Measurements from ENCODE around the gene PTEN. TPM values are rescaled to one million over a fixed set of nuclear protein-coding genes. Genes with fewer than 3 reads are reported as not detected.
"Not testable (repeated sequence)": the region's sequence is repeated elsewhere in the genome, so short reads cannot be mapped to it uniquely, and the experiment has no call there.

PTEN gene
- total RNA-seq (2014; rRNA removed; shearing (Covaris generic)) = 39.2 and 53.7 TPM in 2 replicates

- H3K27me3 ChIP-seq (replicated peaks) = no peaks in the 10 kb centered on the region
- no peaks in the 10 kb centered on the region for H3K9me3 ChIP-seq (replicated peaks)
- no peaks in the 10 kb centered on the region; the same call in 1 of the 2 replicates for H3K4me1 ChIP-seq (replicated peaks)
- H3K4me3 ChIP-seq = peak within 1 kb of the TSS; percentile 94
- H3K36me3 ChIP-seq = peaks cover 5% of the 10 kb centered on the region
- peak within 1 kb of the TSS; percentile 80 for H3K27ac ChIP-seq
- peak; percentile 72 to 89 for DNase-seq (ENCODE audit: low read depth in 1 of 2, low spot score in 2 of 2)
These were observed at the start of gene PTEN, which contains the start of gene KLLN for GRCh38 chr10:87863053-87863943. PTEN (plus strand) TSS chr10:87863625; CDS start chr10:87864470, 845 bp downstream. KLLN (minus strand) TSS chr10:87863533; CDS start chr10:87862487, 1,046 bp downstream.

GRCh38 chr10:87816163-87816897 is 47.1 kb upstream of the PTEN start:
- no peak overlapping the region for H3K27ac ChIP-seq
- H3K9me3 ChIP-seq (replicated peaks) = no peaks in the 10 kb centered on the region
- no peak for DNase-seq (ENCODE audit: low read depth in 1 of 2, low spot score in 2 of 2)
- H3K4me3 ChIP-seq = peak overlapping the region; percentile 62; the same call in 1 of the 2 replicates
- H3K4me1 ChIP-seq (replicated peaks) = no peaks in the 10 kb centered on the region; the same call in 1 of the 2 replicates
- peaks cover 20% of the 10 kb centered on the region for H3K36me3 ChIP-seq
- no peaks in the 10 kb centered on the region for H3K27me3 ChIP-seq (replicated peaks)

- DNase-seq (ENCODE audit: low read depth in 1 of 2, low spot score in 2 of 2) = peak in 1 of 2 experiments; percentile 4
- peak overlapping the region; percentile 69 for H3K27ac ChIP-seq
- H3K9me3 ChIP-seq (replicated peaks) = no peaks in the 10 kb centered on the region
- H3K4me3 ChIP-seq = peak overlapping the region; percentile 62
- H3K27me3 ChIP-seq (replicated peaks) = no peaks in the 10 kb centered on the region
- peaks cover 13% of the 10 kb centered on the region for H3K36me3 ChIP-seq
- H3K4me1 ChIP-seq (replicated peaks) = no peaks in the 10 kb centered on the region; the same call in 1 of the 2 replicates
These were observed 46.4 kb upstream of the PTEN start for GRCh38 chr10:87816898-87817608.

- Histone ChIP-seq H3K27me3 (replicated peaks) (no peaks in the 10 kb centered on the region), H3K9me3 (replicated peaks) (no peaks in the 10 kb centered on the region), H3K4me3 (peak within 1 kb of the TSS; percentile 62), H3K27ac (peak within 1 kb of the TSS; percentile 69), H3K4me1 (replicated peaks) (no peaks in the 10 kb centered on the region; the same call in 1 of the 2 replicates), H3K36me3 (peaks cover 7% of the 10 kb centered on the region)
- peak; percentile 84 to 89 for DNase-seq (ENCODE audit: low read depth in 1 of 2, low spot score in 2 of 2)
These were observed 45.6 kb upstream of the PTEN start, which contains the start of gene ATAD1 for GRCh38 chr10:87817609-87818504. ATAD1 (minus strand) TSS chr10:87818226; CDS start chr10:87814599, 3,627 bp downstream.

- DNase-seq (ENCODE audit: low read depth in 1 of 2, low spot score in 2 of 2) = no peak
- Histone ChIP-seq H3K36me3 (0 out of 2 replicates have a peak, but pooled peaks cover 4% of the 10 kb centered on the region), H3K27ac (no peak overlapping the region), H3K4me1 (replicated peaks) (no peaks in the 10 kb centered on the region; the same call in 1 of the 2 replicates), H3K27me3 (replicated peaks) (no peaks in the 10 kb centered on the region; the same call in 1 of the 2 replicates), H3K9me3 (replicated peaks) (no peaks in the 10 kb centered on the region), H3K4me3 (peak overlapping the region; percentile 62)
These were observed 44.7 kb upstream of the PTEN start for GRCh38 chr10:87818505-87819288.

- Histone ChIP-seq H3K27me3 (replicated peaks) (no peaks in the 10 kb centered on the region; the same call in 1 of the 2 replicates), H3K27ac (no peak overlapping the region), H3K4me1 (replicated peaks) (no peaks in the 10 kb centered on the region; the same call in 1 of the 2 replicates), H3K36me3 (0 out of 2 replicates have a peak, but pooled peaks cover 4% of the 10 kb centered on the region), H3K9me3 (replicated peaks) (no peaks in the 10 kb centered on the region), H3K4me3 (no peak overlapping the region)
- no peak for DNase-seq (ENCODE audit: low read depth in 1 of 2, low spot score in 2 of 2)
These were observed 44.2 kb upstream of the PTEN start for GRCh38 chr10:87819289-87819585.

- no peak for DNase-seq (ENCODE audit: low read depth in 1 of 2, low spot score in 2 of 2)
- Histone ChIP-seq H3K4me3 (no peak overlapping the region), H3K9me3 (replicated peaks) (no peaks in the 10 kb centered on the region), H3K27ac (no peak overlapping the region), H3K36me3 (no peaks in the 10 kb centered on the region), H3K4me1 (replicated peaks) (no peaks in the 10 kb centered on the region), H3K27me3 (replicated peaks) (no peaks in the 10 kb centered on the region; the same call in 1 of the 2 replicates)
These were observed 36.8 kb upstream of the PTEN start for GRCh38 chr10:87826653-87827052.

GRCh38 chr10:87827681-87828080 is 35.7 kb upstream of the PTEN start:
- no peak overlapping the region for H3K4me3 ChIP-seq
- no peaks in the 10 kb centered on the region for H3K36me3 ChIP-seq
- no peaks in the 10 kb centered on the region for H3K9me3 ChIP-seq (replicated peaks)
- no peaks in the 10 kb centered on the region for H3K4me1 ChIP-seq (replicated peaks)
- H3K27me3 ChIP-seq (replicated peaks) = no peaks in the 10 kb centered on the region; the same call in 1 of the 2 replicates
- no peak overlapping the region for H3K27ac ChIP-seq
- DNase-seq (ENCODE audit: low read depth in 1 of 2, low spot score in 2 of 2) = no peak

- DNase-seq (ENCODE audit: low read depth in 1 of 2, low spot score in 2 of 2); H3K27ac ChIP-seq; H3K9me3 ChIP-seq (replicated peaks): not testable (repeated sequence)
These were observed 34.4 kb upstream of the PTEN start for GRCh38 chr10:87829051-87829450.

GRCh38 chr10:87829986-87830729 is 33.3 kb upstream of the PTEN start:
- no peak overlapping the region for H3K27ac ChIP-seq
- no peak overlapping the region for H3K4me3 ChIP-seq
- no peaks in the 10 kb centered on the region for H3K4me1 ChIP-seq (replicated peaks)
- no peaks in the 10 kb centered on the region for H3K9me3 ChIP-seq (replicated peaks)
- H3K27me3 ChIP-seq (replicated peaks) = no peaks in the 10 kb centered on the region; the same call in 1 of the 2 replicates
- H3K36me3 ChIP-seq = no peaks in the 10 kb centered on the region
- DNase-seq (ENCODE audit: low read depth in 1 of 2, low spot score in 2 of 2) = no peak

More at GRCh38 chr10:87829051-87829450, 34.4 kb upstream of the PTEN start:
- not testable (repeated sequence) for H3K4me1 ChIP-seq (replicated peaks); H3K4me3 ChIP-seq; H3K36me3 ChIP-seq; H3K27me3 ChIP-seq (replicated peaks)

- DNase-seq (ENCODE audit: low read depth in 1 of 2, low spot score in 2 of 2) = no peak
- no peaks in the 10 kb centered on the region for H3K36me3 ChIP-seq
- H3K4me1 ChIP-seq (replicated peaks) = no peaks in the 10 kb centered on the region
- no peaks in the 10 kb centered on the region; the same call in none of the 2 replicates for H3K27me3 ChIP-seq (replicated peaks)
- H3K4me3 ChIP-seq = no peak overlapping the region
- H3K27ac ChIP-seq = no peak overlapping the region
- no peaks in the 10 kb centered on the region for H3K9me3 ChIP-seq (replicated peaks)
These were observed 27.3 kb upstream of the PTEN start for GRCh38 chr10:87836098-87836497.

Data from SJSA1 (cell line).